Stimulated activated naive B cell treated with anti-CD40 and anti-IgM and Interleukin-4, amounts not matched to agents 10 μg/mL and 1 μg/mL and 100 μg/mL, for 72 hours (primary cell): ENCODE measurements around the gene PTGIS.
"Not testable (repeated sequence)": the region's sequence is repeated elsewhere in the genome, so short reads cannot be mapped to it uniquely, and the experiment has no call there.

ENCODE experiments used
- ATAC-seq, 2 donors: fragments of 150-1000 bp; cut with Tn5 transposase; replicated peaks; 2 replicates each; pipeline ENCODE4 v1.10.0; 2021; ENCODE audit warnings: moderate library complexity in 1 of 2
- DNase-seq: peaks from one replicate; pipeline ENCODE4 v3.0.0; 2021
- H3K27ac Mint-ChIP-seq: one replicate; pipeline ENCODE4 v1.8.0; 2022; ENCODE audit warnings: mild to moderate bottlenecking, mixed read lengths
- H3K27me3 Mint-ChIP-seq, 2 donors: one replicate each; pipeline ENCODE4 v1.8.0; 2022; ENCODE audit warnings: mixed read lengths in 2 of 2
- H3K36me3 Mint-ChIP-seq, 2 donors: one replicate each; pipeline ENCODE4 v1.8.0; 2022; ENCODE audit warnings: mixed read lengths in 2 of 2, mild to moderate bottlenecking in 1 of 2
- H3K4me1 Mint-ChIP-seq, 2 donors: one replicate each; pipeline ENCODE4 v1.8.0; 2022; ENCODE audit warnings: mixed read lengths in 2 of 2, mild to moderate bottlenecking in 1 of 2
- H3K4me3 Mint-ChIP-seq, 2 donors: one replicate each; pipeline ENCODE4 v1.8.0; 2022; ENCODE audit warnings: mild to moderate bottlenecking in 2 of 2, mixed read lengths in 2 of 2, moderate library complexity in 1 of 2
- H3K9me3 Mint-ChIP-seq, 2 donors: one replicate each; pipeline ENCODE4 v1.8.0; 2022; ENCODE audit warnings: mixed read lengths in 2 of 2, mild to moderate bottlenecking in 1 of 2

The PTGIS gene

GRCh38 chr20:49567421-49568277, at the start of gene PTGIS:
TSS of gene PTGIS (minus strand) at chr20:49568137. CDS start at chr20:49568116, 21 bp downstream.
- H3K27ac Mint-ChIP-seq = no peak within 1 kb of the TSS

DNA sequence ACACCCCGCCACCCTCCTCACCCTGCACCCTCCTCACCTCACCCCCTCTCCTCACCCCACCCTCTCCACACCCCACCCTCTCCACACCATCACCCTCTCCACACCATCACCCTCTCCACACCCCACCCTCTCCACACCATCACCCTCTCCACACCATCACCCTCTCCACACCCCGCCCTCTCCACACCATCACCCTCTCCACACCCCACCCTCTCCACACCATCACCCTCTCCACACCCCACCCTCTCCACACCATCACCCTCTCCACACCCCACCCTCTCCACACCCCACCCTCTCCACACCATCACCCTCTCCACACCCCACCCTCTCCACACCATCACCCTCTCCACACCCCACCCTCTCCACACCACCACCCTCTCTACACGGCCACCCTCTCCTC, 49.5 kb upstream of the PTGIS start:
- not testable (repeated sequence) for H3K9me3 Mint-ChIP-seq, H3K27ac Mint-ChIP-seq, ATAC-seq, H3K36me3 Mint-ChIP-seq, H3K27me3 Mint-ChIP-seq, H3K4me3 Mint-ChIP-seq, DNase-seq
- peaks cover 0 to 17% of the 10 kb centered on the region in 2 donors for H3K4me1 Mint-ChIP-seq

More at GRCh38 chr20:49567421-49568277, at the start of gene PTGIS:
- Mint-ChIP-seq H3K4me3 (peak within 1 kb of the TSS; percentile 25 to 31), H3K4me1 (peaks cover 6 to 12% of the 10 kb centered on the region in 2 donors), H3K27me3 (peaks cover 63 to 77% of the 10 kb centered on the region in 2 donors), H3K9me3 (no peaks in the 10 kb centered on the region), H3K36me3 (no peaks in the 10 kb centered on the region)
- DNase-seq (no peak), ATAC-seq (peak in 1 of 2 donors; percentile 54)

- H3K9me3 Mint-ChIP-seq = no peaks in the 10 kb centered on the region
- H3K27me3 Mint-ChIP-seq = peaks cover 0 to 5% of the 10 kb centered on the region in 2 donors
- DNase-seq = no peak
- no peak for ATAC-seq
- no peaks in the 10 kb centered on the region for H3K36me3 Mint-ChIP-seq
- H3K4me1 Mint-ChIP-seq = peaks cover 3 to 12% of the 10 kb centered on the region in 2 donors
- H3K27ac Mint-ChIP-seq = peak overlapping the region; percentile 72
- no peak overlapping the region for H3K4me3 Mint-ChIP-seq
These were observed 48.4 kb upstream of the PTGIS start for GRCh38 chr20:49616154-49617007.

GRCh38 chr20:49615401-49616153, 47.6 kb upstream of the PTGIS start:
- Mint-ChIP-seq H3K4me3 (no peak overlapping the region), H3K4me1 (peaks cover 10 to 11% of the 10 kb centered on the region in 2 donors), H3K36me3 (no peaks in the 10 kb centered on the region), H3K27ac (peak overlapping the region; percentile 72), H3K9me3 (no peaks in the 10 kb centered on the region), H3K27me3 (peaks cover 0 to 9% of the 10 kb centered on the region in 2 donors)
- ATAC-seq (no peak), DNase-seq (no peak)

GRCh38 chr20:49615051-49615400, 47.1 kb upstream of the PTGIS start:
- H3K27me3 Mint-ChIP-seq = peaks cover 0 to 11% of the 10 kb centered on the region in 2 donors
- not testable (repeated sequence) for H3K9me3 Mint-ChIP-seq, H3K36me3 Mint-ChIP-seq, H3K27ac Mint-ChIP-seq, DNase-seq, H3K4me3 Mint-ChIP-seq, ATAC-seq
- peaks cover 11 to 13% of the 10 kb centered on the region in 2 donors for H3K4me1 Mint-ChIP-seq

DNA sequence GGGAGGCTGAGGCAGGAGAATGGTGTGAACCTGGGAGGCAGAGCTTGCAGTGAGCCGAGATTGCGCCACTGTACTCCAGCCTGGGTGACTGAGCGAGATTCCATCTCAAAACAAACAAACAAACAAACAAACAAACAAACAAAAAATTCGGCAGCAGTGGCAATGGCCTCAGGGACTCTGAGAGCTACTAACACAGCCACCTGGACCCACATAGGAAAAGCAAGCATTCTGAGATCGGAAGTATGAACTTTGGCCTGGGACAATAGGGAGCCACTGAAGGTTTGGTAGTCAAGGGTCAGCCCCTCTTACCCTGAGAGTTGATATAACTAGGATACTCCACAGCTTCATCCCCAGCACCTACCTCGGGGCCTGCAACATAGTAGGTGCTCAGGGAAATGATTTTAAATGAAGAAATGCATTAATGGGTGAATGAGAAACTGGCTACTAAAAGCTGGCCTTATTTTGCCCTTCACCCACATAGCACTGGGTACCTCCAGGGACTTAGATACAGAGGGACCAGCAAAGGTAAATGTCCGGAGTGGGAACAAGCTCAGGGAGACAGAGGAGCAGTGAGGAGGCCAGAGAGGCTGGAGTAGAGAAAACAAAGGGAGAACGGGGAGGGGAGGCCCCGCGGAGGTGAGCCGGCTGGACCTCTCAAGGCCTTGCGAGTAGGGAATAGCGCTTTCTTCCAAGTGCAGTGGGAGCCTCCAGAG, 46.6 kb upstream of the PTGIS start:
- Mint-ChIP-seq H3K4me3 (no peak overlapping the region), H3K9me3 (no peaks in the 10 kb centered on the region), H3K27ac (no peak overlapping the region), H3K27me3 (peaks cover 3 to 15% of the 10 kb centered on the region in 2 donors), H3K36me3 (no peaks in the 10 kb centered on the region), H3K4me1 (peaks cover 13% of the 10 kb centered on the region in 2 donors)
- ATAC-seq = no peak
- no peak for DNase-seq

DNA sequence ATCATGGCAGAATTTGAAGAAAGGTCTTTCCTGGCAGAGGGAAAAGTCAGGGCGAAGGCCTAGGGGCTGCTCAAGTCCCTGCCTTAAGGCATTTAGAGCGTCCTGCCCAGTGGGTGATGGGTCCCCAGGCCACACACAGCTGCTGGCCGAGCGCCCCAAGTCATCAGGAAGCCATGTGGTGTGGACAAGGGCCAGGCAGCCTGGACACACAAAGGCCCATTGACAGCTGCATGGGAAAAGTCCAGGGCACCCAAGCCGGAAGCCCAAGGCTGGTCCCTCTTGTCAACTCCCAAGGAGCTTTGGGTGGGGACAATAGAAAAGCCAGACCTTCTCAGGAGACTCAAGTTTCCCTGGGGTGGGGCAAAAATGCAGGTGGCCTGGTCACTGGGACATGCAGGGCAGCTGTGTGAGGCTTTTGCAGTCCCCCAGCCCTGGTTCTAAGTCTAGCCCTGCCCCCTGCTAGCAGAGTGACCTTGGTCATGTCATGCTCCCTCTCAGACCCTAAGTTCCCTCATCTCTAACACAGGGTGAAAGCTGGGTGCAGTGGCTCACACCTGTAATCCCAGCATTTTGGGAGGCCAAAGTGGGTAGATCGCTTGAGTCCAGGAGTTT, 44.3 kb upstream of the PTGIS start:
- ATAC-seq (no peak), DNase-seq (no peak)

GRCh38 chr20:49611539-49612126, 43.7 kb upstream of the PTGIS start:
- not testable (repeated sequence) for ATAC-seq, DNase-seq, H3K9me3 Mint-ChIP-seq, H3K36me3 Mint-ChIP-seq
- Mint-ChIP-seq H3K27ac (peak overlapping the region; percentile 25), H3K4me3 (peak overlapping the region; percentile 25 to 78), H3K4me1 (peaks cover 17 to 23% of the 10 kb centered on the region in 2 donors), H3K27me3 (peaks cover 10 to 30% of the 10 kb centered on the region in 2 donors)

More for the DNA sequence above, 44.3 kb upstream of the PTGIS start:
- Mint-ChIP-seq H3K27me3 (peaks cover 10 to 30% of the 10 kb centered on the region in 2 donors), H3K9me3 (no peaks in the 10 kb centered on the region), H3K27ac (no peak overlapping the region), H3K36me3 (no peaks in the 10 kb centered on the region), H3K4me3 (no peak overlapping the region), H3K4me1 (peaks cover 17 to 23% of the 10 kb centered on the region in 2 donors)

GRCh38 chr20:49610691-49611538, 43.0 kb upstream of the PTGIS start:
- Mint-ChIP-seq H3K9me3 (no peaks in the 10 kb centered on the region), H3K4me3 (peak overlapping the region; percentile 72 to 78), H3K27me3 (peaks cover 10 to 37% of the 10 kb centered on the region in 2 donors), H3K4me1 (peaks cover 15 to 23% of the 10 kb centered on the region in 2 donors), H3K36me3 (no peaks in the 10 kb centered on the region), H3K27ac (peak overlapping the region; percentile 25)
- ATAC-seq (peak; percentile 77 to 81), DNase-seq (peak; percentile 80)

DNA sequence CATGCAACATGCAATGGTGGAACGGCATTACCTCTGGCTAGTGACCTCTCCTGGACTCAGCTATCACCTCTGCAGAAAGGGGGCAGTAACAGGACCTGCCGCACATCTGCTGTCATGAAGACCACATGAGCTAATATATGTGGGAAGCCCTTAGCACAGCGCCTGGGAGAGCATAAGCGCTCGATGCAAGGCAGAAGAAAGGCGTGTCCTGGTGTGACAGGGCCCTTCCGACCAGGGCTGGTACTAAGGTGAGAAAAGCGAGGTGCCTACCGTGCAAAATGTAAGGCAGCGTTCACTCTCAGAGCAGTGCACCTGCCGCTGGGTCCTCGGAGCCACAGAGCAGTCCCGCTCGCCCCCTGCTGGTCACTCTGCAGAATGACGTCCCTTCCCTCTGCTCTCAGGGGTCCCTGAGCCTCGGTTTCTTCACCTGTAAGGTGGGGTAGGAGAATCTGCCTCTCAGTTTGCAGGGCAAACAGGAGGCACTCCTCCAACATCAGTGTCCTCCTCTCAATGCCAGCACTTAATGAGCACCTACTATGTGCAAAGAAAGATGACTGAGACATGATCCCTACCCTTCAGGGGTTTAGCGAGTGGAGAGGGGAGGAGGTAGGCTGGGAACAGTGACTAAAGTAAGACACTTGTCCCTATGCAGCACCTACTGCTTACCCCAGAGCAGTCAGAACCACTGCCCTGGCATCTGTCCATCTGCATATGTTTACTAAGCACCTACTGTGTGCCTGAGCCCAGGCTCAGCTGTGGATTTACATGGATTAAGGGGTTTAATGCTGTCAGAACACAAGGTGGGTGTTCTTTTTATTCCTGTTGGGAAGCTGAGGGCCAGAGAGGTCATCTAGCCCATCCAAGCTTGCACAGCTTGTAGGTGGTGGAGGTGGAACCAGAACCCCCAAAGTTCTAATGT, 41.1 kb upstream of the PTGIS start:
- ATAC-seq = peak; percentile 77 to 78
- peaks cover 14 to 23% of the 10 kb centered on the region in 2 donors for H3K4me1 Mint-ChIP-seq
- H3K4me3 Mint-ChIP-seq = no peak overlapping the region
- no peaks in the 10 kb centered on the region for H3K36me3 Mint-ChIP-seq
- no peaks in the 10 kb centered on the region for H3K9me3 Mint-ChIP-seq
- peaks cover 15 to 45% of the 10 kb centered on the region in 2 donors for H3K27me3 Mint-ChIP-seq
- no peak overlapping the region for H3K27ac Mint-ChIP-seq
- DNase-seq = peak; percentile 58

DNA sequence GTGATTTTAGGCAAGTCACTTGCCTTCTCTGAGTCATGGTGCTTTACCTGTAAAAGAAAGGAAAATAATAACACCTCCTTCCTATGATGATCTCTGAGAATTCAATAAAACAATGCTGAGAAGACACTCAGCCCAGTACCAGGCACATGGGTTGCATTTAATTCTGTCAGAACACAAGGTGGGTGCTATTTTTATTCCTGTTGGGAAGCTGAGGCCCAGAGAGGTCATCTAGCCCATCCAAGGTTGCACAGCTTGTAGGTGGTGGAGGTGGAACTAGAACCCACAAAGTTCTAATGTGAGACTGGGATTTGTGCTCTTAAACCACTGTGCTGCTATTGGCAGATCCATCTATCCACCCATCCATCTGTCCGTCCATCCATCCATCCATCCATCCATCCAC, 39.6 kb upstream of the PTGIS start:
- Mint-ChIP-seq H3K4me3 (no peak overlapping the region), H3K36me3 (no peaks in the 10 kb centered on the region), H3K27me3 (peaks cover 15 to 45% of the 10 kb centered on the region in 2 donors), H3K27ac (no peak overlapping the region), H3K9me3 (no peaks in the 10 kb centered on the region), H3K4me1 (peaks cover 14 to 23% of the 10 kb centered on the region in 2 donors)
- ATAC-seq = no peak
- no peak for DNase-seq
